ENCODE measurements around the gene TRIM45. TPM values are rescaled to one million over a fixed set of nuclear protein-coding genes. Genes with fewer than 3 reads are reported as not detected.
A peak's percentile ranks its signal among the peaks of the same experiment; 100 is the strongest.
"Not testable (repeated sequence)": the region's sequence is repeated elsewhere in the genome, so short reads cannot be mapped to it uniquely, and the experiment has no call there.

TRIM45 gene
- total and polyA plus RNA-seq, 2 of the 4 experiments (the other 2 are of a cell fraction): 2.0 to 5.1 TPM

GRCh38 chr1:117101858-117102257 is 19.7 kb downstream of the TRIM45 start:
- intact Hi-C loops (cut with micrococcal nuclease); in situ Hi-C loops (cut with MboI; ENCODE audit: low sequenced_read_pairs); H3K27ac ChIP-seq (ENCODE audit: insufficient read depth, low read length); dilution Hi-C loops (cut with HindIII; ENCODE audit: low sequenced_read_pairs, unreplicated experiment); H2BK5ac ChIP-seq (ENCODE audit: low read depth, low read length, poor library complexity, severe bottlenecking); H2BK20ac ChIP-seq (ENCODE audit: low read depth, low read length); POLR2A ChIA-PET (ENCODE audit: unreplicated experiment); H4K91ac ChIP-seq (ENCODE audit: insufficient read depth, low read depth, low read length); H2BK120ac ChIP-seq (ENCODE audit: low read depth, low read length); H3K18ac ChIP-seq (ENCODE audit: low read depth, low read length); H2BK15ac ChIP-seq (ENCODE audit: low read depth, low read length); H3K4me2 ChIP-seq (ENCODE audit: low read depth, low read length); ATAC-seq (ENCODE audit: low read depth); H4K20me1 ChIP-seq (ENCODE audit: insufficient read depth, low read length); H2AK9ac ChIP-seq (replicated peaks; ENCODE audit: low read depth, low read length, poor library complexity); H2AFZ ChIP-seq (replicated peaks; ENCODE audit: low read length, poor library complexity); H3K27me3 ChIP-seq (ENCODE audit: control insufficient read depth, insufficient read depth, low read length); H3K4ac ChIP-seq (ENCODE audit: low read depth, low read length); H3K14ac ChIP-seq (replicated peaks; ENCODE audit: low read depth, low read length); H3K56ac ChIP-seq (ENCODE audit: extremely low read depth, insufficient read depth, low read length); H3K36me3 ChIP-seq (ENCODE audit: control insufficient read depth, insufficient read depth, low read length); H4K8ac ChIP-seq (ENCODE audit: low read depth in 2 of 2, low read length in 2 of 2); H3K9ac ChIP-seq (ENCODE audit: low read depth, low read length); H3K4me1 ChIP-seq (ENCODE audit: control insufficient read depth, insufficient read depth, low read length); H4K5ac ChIP-seq (ENCODE audit: low read depth, low read length); H3K9me3 ChIP-seq (ENCODE audit: control insufficient read depth, insufficient read depth, low read length); H3K79me1 ChIP-seq (ENCODE audit: low read depth in 1 of 2, low read length in 2 of 2); CTCF ChIA-PET; H3K4me3 ChIP-seq (ENCODE audit: insufficient read depth, low read depth, low read length); DNase-seq; H3K9me1 ChIP-seq (ENCODE audit: insufficient read depth, low read length); H2AK5ac ChIP-seq (ENCODE audit: low read depth, low read length); H3K23ac ChIP-seq (ENCODE audit: low read depth, low read length): not testable (repeated sequence)
- no CpG with 5 or more reads among the region's 3 CpGs for WGBS, 2 experiments (ENCODE audit: extremely low coverage in 2 of 2, insufficient read length in 1 of 2)
- BruUV-seq (replicated peaks): TSS peak; percentile 22

Measured in IMR-90 (cell line).